Measurements from ENCODE around the gene NES.
"Not testable (repeated sequence)": the region's sequence is repeated elsewhere in the genome, so short reads cannot be mapped to it uniquely, and the experiment has no call there.

NES gene

GRCh38 chr1:156645056-156645455 lies 32.2 kb downstream of the NES start:
- no peak for DNase-seq (ENCODE audit: low read depth)

DNA sequence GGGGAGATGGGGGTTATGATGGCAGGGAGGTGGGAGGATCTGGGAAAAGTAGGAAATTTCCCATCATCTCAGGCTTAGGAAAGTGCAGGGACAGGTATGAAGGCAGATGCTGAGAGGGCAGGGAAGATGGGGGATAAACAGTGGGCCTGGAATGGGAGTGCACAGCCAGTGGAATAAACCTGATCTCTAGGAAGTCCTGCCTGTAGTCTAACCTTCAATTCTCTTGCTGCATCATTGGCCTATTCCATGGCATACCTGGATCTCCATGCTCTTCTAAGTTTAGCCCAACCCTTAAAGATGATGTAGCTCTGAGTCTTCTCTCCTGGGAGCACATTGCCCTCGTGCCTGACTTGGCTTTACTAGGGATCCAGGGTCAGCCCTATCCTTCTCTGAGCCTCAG lies 32.6 kb downstream of the NES start:
- DNase-seq (ENCODE audit: low read depth): no peak

DNA sequence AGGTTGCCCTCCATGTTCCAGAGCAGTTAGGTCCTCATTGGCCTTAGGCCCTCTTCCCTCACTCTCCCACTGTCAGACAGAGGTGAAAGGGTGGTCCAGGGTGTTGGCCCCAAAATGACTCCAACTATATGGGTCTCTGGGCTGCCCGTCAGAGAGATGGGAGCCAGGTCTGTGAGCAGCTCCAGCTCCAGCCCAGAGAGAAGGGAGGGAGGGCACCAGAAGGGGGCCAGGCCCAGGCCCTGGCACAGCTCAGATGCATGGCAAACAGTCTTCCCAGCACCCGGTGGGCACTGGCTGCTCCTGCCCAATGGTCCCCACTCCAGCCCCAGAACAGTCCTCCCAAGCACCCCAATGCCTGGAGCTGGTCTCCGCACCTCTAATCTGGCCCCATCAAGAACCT lies 33.1 kb downstream of the NES start:
- no peak for DNase-seq (ENCODE audit: low read depth)

DNA sequence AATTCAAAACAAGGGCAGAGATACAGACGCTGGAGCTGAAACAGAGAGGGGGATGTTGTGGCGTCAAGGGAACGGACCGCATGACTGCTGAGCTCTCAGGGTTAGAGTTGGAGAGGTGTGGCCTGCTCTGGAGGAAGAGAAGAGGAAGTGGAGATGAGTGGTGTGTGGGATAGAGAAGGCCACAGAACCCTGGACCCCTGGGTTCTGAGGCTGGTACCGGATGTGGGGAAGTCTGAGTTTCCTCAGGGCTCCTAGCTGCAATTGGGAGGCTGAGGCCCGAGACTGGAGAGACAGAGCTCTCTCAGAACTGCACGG lies 33.5 kb downstream of the NES start:
- no peak for DNase-seq (ENCODE audit: low read depth)

- DNase-seq (ENCODE audit: low read depth): no peak
Measured at GRCh38 chr1:156643049-156643777, 34.0 kb downstream of the NES start.

GRCh38 chr1:156642265-156643048 lies 34.8 kb downstream of the NES start:
- DNase-seq (ENCODE audit: low read depth): no peak

DNA sequence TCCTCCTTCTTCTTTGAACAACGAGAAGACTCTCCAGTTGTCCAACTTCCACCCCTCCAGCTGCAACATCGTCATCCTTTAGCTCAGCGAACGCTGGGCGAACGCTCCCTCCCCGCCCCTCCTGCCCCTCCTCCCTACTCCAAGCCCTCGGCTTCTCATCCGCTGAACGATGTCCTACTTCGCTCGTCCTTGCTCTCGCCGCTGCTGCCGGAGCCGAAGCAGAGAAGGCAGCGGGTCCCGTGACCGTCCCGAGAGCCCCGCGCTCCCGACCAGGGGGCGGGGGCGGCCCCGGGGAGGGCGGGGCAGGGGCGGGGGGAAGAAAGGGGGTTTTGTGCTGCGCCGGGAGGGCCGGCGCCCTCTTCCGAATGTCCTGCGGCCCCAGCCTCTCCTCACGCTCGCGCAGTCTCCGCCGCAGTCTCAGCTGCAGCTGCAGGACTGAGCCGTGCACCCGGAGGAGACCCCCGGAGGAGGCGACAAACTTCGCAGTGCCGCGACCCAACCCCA lies 35.4 kb downstream of the NES start, which contains the start of gene BCAN:
TSS of gene BCAN (plus strand) at position 357 of the 504 bp plus-strand sequence. CDS start 3,938 bp downstream, outside the sequence.
- DNase-seq (ENCODE audit: low read depth): no peak

DNA sequence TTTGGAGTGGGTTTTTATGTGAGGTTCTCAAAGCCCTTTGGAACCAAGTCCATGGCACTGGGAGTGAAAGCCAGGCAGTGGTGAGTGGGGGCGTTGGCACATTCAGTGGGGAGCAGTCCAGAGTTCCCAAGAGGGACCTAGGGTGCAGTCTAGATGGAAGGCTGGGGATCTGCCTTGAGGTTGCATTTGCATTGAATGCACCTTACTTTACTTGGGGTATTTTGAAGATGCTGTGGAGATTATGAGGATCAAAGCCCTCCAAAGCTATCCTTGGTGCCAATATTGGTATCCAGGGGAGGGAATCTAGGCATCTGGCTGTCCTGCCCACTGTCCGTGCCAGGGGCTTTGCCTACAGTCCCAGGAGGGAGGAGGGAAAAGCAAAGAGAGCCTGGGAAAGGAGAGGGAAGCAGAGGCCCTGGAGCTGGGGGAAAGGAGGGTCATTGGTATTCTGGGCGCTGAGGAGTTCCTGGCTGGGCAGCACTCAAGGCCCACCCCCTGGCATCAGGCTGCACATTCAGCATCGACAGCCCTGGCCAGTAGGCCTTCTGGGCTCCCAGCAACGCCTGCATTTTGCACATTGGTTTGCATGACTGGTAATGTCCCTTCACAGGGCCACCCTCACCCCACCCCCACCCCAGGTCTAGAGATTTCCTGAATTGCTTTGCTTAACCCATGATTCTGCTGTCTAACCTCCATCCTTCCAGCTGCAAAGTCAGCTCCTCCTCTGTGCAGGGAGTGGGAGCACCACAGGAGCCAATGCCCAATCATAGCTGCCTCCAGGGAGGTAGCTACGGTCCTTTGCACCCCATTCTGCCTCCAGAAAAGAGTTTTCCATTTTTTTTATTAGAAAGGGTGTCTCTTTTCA lies 36.1 kb downstream of the NES start:
- no peak for DNase-seq (ENCODE audit: low read depth)

DNA sequence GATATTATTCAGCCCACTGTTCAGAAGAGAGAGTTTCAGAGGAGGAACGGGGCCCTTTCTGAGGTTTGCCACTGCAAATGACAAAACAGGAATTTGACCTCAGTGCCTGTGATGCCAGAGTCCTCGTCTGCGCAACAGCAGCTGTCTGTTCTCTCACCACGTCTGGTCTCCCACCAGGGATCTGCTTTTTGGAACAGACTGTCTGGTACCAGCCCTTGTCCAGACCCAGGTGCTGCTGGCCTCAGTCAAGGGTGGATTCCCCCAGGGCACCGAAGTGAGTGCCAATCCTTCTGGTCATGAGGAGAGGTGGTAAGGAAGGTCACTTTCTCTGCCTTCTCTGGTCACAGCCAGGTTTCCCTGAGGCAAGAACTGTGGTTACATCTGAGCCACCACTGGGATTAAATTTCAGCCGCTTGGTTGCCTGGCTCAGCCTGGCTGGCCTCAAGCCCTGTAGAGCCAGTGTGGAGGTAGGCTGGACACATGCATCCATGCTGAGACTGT lies 37.6 kb downstream of the NES start:
- no peak for DNase-seq (ENCODE audit: low read depth)

DNA sequence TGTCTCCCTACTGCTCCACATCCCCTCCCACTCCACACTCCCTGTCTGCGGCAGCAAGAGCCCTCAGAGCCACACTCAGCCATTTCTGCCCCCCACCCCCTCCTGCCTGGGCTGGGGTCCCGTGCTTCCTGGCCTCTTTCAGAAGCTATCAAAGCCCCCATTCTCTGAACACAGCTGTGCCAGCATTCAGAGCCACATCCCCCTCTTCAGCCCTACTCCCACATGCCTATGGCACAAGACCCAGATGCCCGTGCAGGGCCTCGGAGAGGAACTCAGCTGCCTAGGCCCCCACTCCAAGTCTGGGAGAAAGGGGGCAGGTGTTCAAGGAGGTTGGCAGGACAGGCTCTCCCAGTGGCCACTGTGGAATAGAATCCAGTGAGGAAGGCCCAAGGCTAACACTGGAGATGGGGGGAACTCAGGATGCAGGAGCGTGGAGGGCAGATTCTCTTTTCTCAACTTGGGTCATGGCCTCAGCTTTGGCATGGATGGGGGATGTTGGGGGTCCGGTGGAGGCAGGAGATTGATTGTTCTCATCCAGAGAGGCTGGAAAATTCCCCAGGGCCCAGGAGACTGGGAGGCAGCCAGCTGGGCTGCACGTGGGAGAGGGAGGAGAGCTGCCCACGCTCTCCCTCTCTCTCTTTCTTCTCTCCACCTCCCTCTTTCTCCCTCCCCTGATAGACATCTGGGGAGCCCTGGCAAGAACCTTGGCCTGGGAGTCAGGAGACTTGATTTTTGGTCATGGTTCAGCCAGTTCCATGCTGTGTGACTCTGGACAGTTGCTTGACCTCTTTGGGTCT lies 38.8 kb downstream of the NES start:
- no peak for DNase-seq (ENCODE audit: low read depth)

DNA sequence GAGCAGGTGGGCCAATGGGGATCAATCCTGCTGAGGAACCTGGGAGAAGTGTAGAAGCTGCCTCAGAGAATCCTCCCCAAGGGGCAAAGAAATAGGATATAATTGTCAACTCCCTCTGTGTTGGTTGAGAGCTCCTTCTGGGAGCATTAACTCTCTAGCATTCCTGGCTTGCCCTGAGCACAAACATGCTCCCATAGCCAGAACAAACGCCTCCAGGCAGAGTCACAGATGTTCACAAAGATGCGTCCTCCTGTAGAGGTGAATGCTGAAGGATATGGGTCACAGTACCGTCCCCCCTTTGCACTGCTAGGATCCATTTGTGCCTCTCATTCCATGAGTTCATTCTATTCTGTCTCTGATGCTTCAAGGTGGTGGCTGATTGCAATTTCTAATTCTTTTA lies 44.9 kb downstream of the NES start:
- DNase-seq (ENCODE audit: low read depth): no peak

- not testable (repeated sequence) for DNase-seq (ENCODE audit: low read depth)
Measured at GRCh38 chr1:156631152-156631551, 46.1 kb downstream of the NES start.

DNA sequence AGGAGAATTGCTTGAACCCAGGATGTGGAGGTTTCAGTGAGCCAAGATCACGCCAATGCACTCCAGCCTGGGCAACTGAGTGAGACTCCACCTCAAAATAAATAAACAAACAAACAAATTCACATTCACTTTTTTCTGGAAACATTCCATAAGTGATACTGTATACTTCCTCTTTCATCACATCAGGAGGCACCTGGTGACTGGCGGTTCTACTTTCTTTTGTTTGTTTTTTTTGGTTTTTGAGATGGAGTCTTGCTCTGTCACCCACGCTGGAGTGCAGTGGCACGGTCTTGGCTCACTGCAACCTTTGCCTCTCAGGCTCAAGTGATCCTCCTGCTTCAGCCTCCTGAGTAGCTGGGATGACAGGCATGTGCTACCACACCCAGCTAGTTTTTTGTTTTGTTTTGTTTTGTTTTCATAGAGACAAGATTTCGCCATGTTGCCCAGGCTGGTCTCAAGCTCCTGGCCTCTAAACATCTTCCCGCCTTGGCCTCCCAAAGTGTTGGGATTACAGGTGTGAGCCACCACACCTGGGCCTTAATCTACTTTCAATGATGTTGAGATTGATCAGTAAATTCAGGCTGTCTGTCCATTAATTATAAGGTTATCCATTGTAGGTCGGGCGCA lies 47.3 kb downstream of the NES start:
- no peak for DNase-seq (ENCODE audit: low read depth)

GRCh38 chr1:156627313-156627880 lies 49.8 kb downstream of the NES start:
- DNase-seq (ENCODE audit: low read depth): no peak

GRCh38 chr1:156626079-156626438 lies 51.1 kb downstream of the NES start:
- DNase-seq (ENCODE audit: low read depth): no peak

DNA sequence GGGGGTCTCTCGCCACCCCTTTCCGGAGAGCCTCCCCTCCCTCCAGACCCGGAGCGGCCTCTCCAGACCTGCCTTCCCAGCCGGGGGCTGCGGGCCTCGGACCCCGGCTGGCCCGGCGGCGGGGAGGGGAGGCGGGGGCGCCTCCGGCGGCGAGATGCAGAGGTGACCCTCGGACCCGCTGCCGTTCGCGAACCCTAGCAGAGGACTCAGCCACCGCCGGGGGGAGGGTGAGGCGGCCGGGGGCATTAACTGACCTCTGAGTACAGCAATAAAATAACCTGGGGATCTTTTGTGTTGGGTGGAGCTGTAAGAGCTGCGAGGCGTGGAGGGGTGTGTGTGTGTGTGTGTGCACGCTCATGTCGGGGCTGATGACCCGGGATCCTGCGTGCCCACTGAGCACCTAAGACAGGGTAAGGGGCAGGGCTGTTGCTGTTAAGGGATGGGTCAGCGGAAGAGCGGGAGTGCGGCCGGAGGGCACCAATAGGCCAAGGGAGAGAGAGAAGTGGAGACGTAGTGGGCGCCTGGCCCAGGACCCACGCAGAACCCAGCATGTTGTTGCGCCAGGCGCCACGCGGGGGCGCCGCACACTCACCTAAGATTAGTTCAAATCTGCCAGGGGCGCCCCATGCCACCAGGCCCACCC lies 51.6 kb downstream of the NES start:
- peak; percentile 53 for DNase-seq (ENCODE audit: low read depth)

DNA sequence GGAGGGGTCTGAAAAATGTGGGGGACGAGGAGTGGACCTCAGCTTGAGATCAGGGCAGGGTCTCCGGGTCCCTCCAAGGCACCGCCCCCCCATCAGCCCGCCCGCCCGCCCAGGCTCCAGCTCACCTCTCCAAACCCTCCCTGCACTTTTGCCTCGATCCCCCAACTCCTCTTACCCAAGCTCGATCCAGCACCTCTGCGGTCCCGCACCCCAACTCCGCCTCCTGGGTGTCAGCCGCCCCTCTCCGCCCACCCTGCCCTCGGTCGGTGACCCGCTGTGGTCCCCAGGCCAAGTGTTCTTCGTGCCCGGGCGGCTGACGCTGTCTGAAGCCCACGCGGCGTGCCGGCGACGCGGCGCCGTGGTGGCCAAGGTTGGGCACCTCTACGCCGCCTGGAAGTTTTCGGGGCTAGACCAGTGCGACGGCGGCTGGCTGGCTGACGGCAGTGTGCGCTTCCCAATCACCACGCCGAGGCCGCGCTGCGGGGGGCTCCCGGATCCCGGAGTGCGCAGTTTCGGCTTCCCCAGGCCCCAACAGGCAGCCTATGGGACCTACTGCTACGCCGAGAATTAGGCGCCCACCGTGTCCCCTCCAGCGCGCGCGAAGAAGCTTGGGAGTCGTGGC lies 52.3 kb downstream of the NES start:
- no peak for DNase-seq (ENCODE audit: low read depth)

DNA sequence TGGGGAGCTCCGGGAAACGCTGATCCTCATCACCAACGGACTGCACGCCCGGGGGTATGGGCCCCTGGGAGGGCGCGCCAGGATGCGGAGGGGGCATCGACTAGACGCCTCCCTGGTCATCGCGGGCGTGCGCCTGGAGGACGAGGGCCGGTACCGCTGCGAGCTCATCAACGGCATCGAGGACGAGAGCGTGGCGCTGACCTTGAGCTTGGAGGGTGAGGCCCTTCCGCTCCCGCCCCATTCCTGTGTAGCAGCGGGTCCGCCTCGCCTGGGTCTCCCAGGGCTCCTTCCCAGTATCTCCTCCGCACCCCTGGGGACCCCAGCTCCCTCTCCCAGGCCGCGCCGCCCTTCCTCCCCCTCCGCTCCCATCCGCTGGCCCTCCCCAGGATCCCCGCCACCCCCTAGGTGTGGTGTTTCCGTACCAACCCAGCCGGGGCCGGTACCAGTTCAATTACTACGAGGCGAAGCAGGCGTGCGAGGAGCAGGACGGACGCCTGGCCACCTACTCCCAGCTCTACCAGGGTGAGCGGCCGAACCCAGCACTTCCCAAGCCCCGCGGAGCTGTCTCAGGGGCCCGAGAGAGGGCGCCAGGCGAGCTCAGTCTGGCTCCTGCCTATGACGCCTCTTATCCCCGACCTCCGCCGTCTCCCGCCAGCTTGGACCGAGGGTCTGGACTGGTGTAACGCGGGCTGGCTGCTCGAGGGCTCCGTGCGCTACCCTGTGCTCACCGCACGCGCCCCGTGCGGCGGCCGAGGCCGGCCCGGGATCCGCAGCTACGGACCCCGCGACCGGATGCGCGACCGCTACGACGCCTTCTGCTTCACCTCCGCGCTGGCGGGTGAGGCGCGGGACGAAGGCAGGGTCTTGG lies 53.0 kb downstream of the NES start:
- DNase-seq (ENCODE audit: low read depth): no peak
